IMR-90 (cell line): ENCODE measurements around the gene FAXC. TPM values are rescaled to one million over a fixed set of nuclear protein-coding genes. Genes with fewer than 3 reads are reported as not detected.

Source experiments
- ATAC-seq: fragments of 200-7000 bp; cut with Tn5 transposase; 2 replicates; pipeline ENCODE4 v1.9.1; 2020; ENCODE audit warnings: low read depth, mild to moderate bottlenecking, moderate library complexity
- BruUV-seq: library from RNA; stranded (reverse); fragments of 400-500 nt; replicated peaks from 2 replicates; lab custom pipeline; 2021; lab: Mats Ljungman, UMichigan
- CTCF ChIA-PET: fragments of 300-600 bp; formaldehyde crosslinking; extraction: SDS; loops from one replicate; lab custom pipeline; 2021; ENCODE audit warnings: antibody characterized with exemption; lab: Yijun Ruan, JAX
- POLR2A ChIA-PET: fragments of 300-600 bp; sonication (Branson Sonifier 250); formaldehyde crosslinking; loops from one replicate; lab custom pipeline; 2022; ENCODE audit warnings: antibody characterized with exemption; ENCODE audit not compliant: unreplicated experiment; lab: Charles Lee
- DNase-seq: peaks from one replicate; pipeline ENCODE4 v3.0.0; 2013
- H2AFZ ChIP-seq: replicated peaks from 2 replicates; pipeline ENCODE3; 2013; ENCODE audit warnings: low read length, mild to moderate bottlenecking; ENCODE audit not compliant: poor library complexity
- H2AK5ac ChIP-seq: 2 replicates; pipeline ENCODE4 v1.6.1; 2013; ENCODE audit warnings: low read depth, low read length, inconsistent platforms
- H2AK9ac ChIP-seq: replicated peaks from 2 replicates; pipeline ENCODE3; 2013; ENCODE audit warnings: mild to moderate bottlenecking, low read depth, low read length, moderate library complexity; ENCODE audit not compliant: poor library complexity
- H2BK120ac ChIP-seq: 2 replicates; pipeline ENCODE4 v1.6.1; 2013; ENCODE audit warnings: low read depth, low read length, inconsistent platforms
- H2BK15ac ChIP-seq: 3 replicates; pipeline ENCODE4 v1.6.1; 2013; ENCODE audit warnings: low read depth, low read length, inconsistent platforms
- H2BK20ac ChIP-seq: 2 replicates; pipeline ENCODE4 v1.6.1; 2013; ENCODE audit warnings: low read depth, mild to moderate bottlenecking, inconsistent platforms, low read length, moderate library complexity
- H2BK5ac ChIP-seq: 2 replicates; pipeline ENCODE4 v1.6.1; 2013; ENCODE audit warnings: mild to moderate bottlenecking, low read depth, low read length, inconsistent platforms; ENCODE audit not compliant: poor library complexity, severe bottlenecking
- H3K14ac ChIP-seq: replicated peaks from 2 replicates; pipeline ENCODE4 v1.6.1; 2013; ENCODE audit warnings: low read depth, low read length, inconsistent platforms
- H3K18ac ChIP-seq: 2 replicates; pipeline ENCODE4 v1.6.1; 2013; ENCODE audit warnings: low read depth, low read length, control low read depth
- H3K23ac ChIP-seq: 2 replicates; pipeline ENCODE4 v1.6.1; 2013; ENCODE audit warnings: low read depth, low read length, inconsistent platforms
- H3K27ac ChIP-seq: 2 replicates; pipeline ENCODE4 v1.5.1; 2013; ENCODE audit warnings: mild to moderate bottlenecking, control low read depth, low read length; ENCODE audit not compliant: insufficient read depth
- H3K27me3 ChIP-seq: 2 replicates; pipeline ENCODE4 v1.6.1; 2013; ENCODE audit warnings: low read length; ENCODE audit not compliant: control insufficient read depth, insufficient read depth
- H3K36me3 ChIP-seq: 2 replicates; pipeline ENCODE4 v1.6.1; 2013; ENCODE audit warnings: low read length, mixed read lengths; ENCODE audit not compliant: control insufficient read depth, insufficient read depth
- H3K4ac ChIP-seq: 2 replicates; pipeline ENCODE4 v1.6.1; 2013; ENCODE audit warnings: low read depth, low read length, inconsistent platforms
- H3K4me1 ChIP-seq: 2 replicates; pipeline ENCODE4 v1.6.1; 2013; ENCODE audit warnings: low read length, mixed read lengths; ENCODE audit not compliant: control insufficient read depth, insufficient read depth
- H3K4me2 ChIP-seq: 2 replicates; pipeline ENCODE4 v1.6.1; 2013; ENCODE audit warnings: low read depth, mild to moderate bottlenecking, control low read depth, low read length, moderate library complexity
- H3K4me3 ChIP-seq: 2 replicates; pipeline ENCODE4 v1.5.1; 2013; ENCODE audit warnings: low read depth, mild to moderate bottlenecking, control low read depth, low read length, moderate library complexity; ENCODE audit not compliant: insufficient read depth
- H3K56ac ChIP-seq: 2 replicates; pipeline ENCODE4 v1.6.1; 2013; ENCODE audit warnings: low read length, inconsistent platforms; ENCODE audit not compliant: insufficient read depth; ENCODE audit errors: extremely low read depth
- H3K79me1 ChIP-seq, 2 experiments: 2 replicates each; pipeline ENCODE4 v1.6.1; 2013; ENCODE audit warnings: low read length in 2 of 2, inconsistent platforms in 1 of 2, low read depth in 1 of 2
- H3K9ac ChIP-seq: 2 replicates; pipeline ENCODE4 v1.6.1; 2013; ENCODE audit warnings: low read depth, low read length, control low read depth
- H3K9me1 ChIP-seq: 2 replicates; pipeline ENCODE4 v1.6.1; 2013; ENCODE audit warnings: low read length, inconsistent platforms; ENCODE audit not compliant: insufficient read depth
- H3K9me3 ChIP-seq: 2 replicates; pipeline ENCODE4 v1.6.1; 2013; ENCODE audit warnings: low read length; ENCODE audit not compliant: control insufficient read depth, insufficient read depth
- H4K20me1 ChIP-seq: 2 replicates; pipeline ENCODE4 v1.6.1; 2013; ENCODE audit warnings: low read length, inconsistent platforms; ENCODE audit not compliant: insufficient read depth
- H4K5ac ChIP-seq: 2 replicates; pipeline ENCODE4 v1.6.1; 2013; ENCODE audit warnings: mild to moderate bottlenecking, low read depth, low read length, control low read depth
- H4K8ac ChIP-seq, 2 experiments: 2 replicates each; pipeline ENCODE4 v1.6.1; 2013; ENCODE audit warnings: low read depth in 2 of 2, low read length in 2 of 2, control low read depth in 1 of 2, inconsistent platforms in 1 of 2
- H4K91ac ChIP-seq: 2 replicates; pipeline ENCODE4 v1.6.1; 2013; ENCODE audit warnings: low read depth, low read length, inconsistent platforms; ENCODE audit not compliant: insufficient read depth
- CEBPB ChIP-seq: IDR thresholded peaks from 2 replicates; pipeline ENCODE4 v1.6.1; 2012; ENCODE audit warnings: low read depth, low read length, improper control_type of control experiment
- CHD1 ChIP-seq: IDR thresholded peaks from 2 replicates; pipeline ENCODE4 v1.6.1; 2012; ENCODE audit warnings: low read depth, low read length, improper control_type of control experiment
- ELK1 ChIP-seq: fragments of 150-350 bp; IDR thresholded peaks from 2 replicates; pipeline ENCODE4 v1.6.1; 2016; ENCODE audit warnings: low read depth, mild to moderate bottlenecking, low read length, moderate library complexity, borderline replicate concordance
- FOS ChIP-seq: fragments of 150-350 bp; IDR thresholded peaks from 2 replicates; pipeline ENCODE4 v1.6.1; 2016; ENCODE audit warnings: low read depth, low read length
- MAFK ChIP-seq: IDR thresholded peaks from 2 replicates; pipeline ENCODE4 v1.6.1; 2012; ENCODE audit warnings: low read depth, low read length, improper control_type of control experiment
- NFE2L2 ChIP-seq: fragments of 150-350 bp; IDR thresholded peaks from 2 replicates; pipeline ENCODE4 v1.6.1; 2016; ENCODE audit warnings: low read depth, mild to moderate bottlenecking, low read length
- RCOR1 ChIP-seq: IDR thresholded peaks from 2 replicates; pipeline ENCODE4 v1.6.1; 2012; ENCODE audit warnings: mild to moderate bottlenecking, low read length, improper control_type of control experiment; ENCODE audit not compliant: insufficient replicate concordance
- SMC3 ChIP-seq: fragments of 150-350 bp; IDR thresholded peaks from 2 replicates; pipeline ENCODE4 v1.6.1; 2016; ENCODE audit warnings: low read depth, mild to moderate bottlenecking, antibody characterized with exemption, low read length, moderate library complexity
- WGBS, 2 experiments: methylation state at CpG; one replicate each; pipeline versions ENCODE4 v1.1.5 to v1.1.7; 2013; ENCODE audit warnings: missing lambda C conversion rate in 2 of 2; ENCODE audit not compliant: insufficient read length in 1 of 2; ENCODE audit errors: extremely low coverage in 2 of 2; 5-methylcytosine and 5-hydroxymethylcytosine counted together
- dilution Hi-C: fragments of 300-500 bp; cut with HindIII; formaldehyde crosslinking; loops from one replicate; pipeline ENCODE4 v1.14.3; 2018; ENCODE audit warnings: low sequenced_read_pairs; ENCODE audit not compliant: unreplicated experiment
- in situ Hi-C: fragments of 300-500 bp; cut with MboI; formaldehyde crosslinking; loops from 3 replicates; pipeline ENCODE4 v1.14.3; 2019; ENCODE audit warnings: low sequenced_read_pairs, inconsistent platforms, mixed read lengths
- intact Hi-C: fragments of 100-400 bp; cut with micrococcal nuclease; formaldehyde crosslinking; loops from 2 replicates; pipeline ENCODE4 v1.10.0; 2022
- polyA plus RNA-seq, 3 experiments: library from polyadenylated mRNA; depleted of rRNA; stranded (reverse); fragments of >200 nt; gene quantifications; 2 replicates each; pipeline ENCODE4 v1.2.3, GENCODE V29; 2012; ENCODE audit warnings: low replicate concordance in 1 of 3
- total RNA-seq: library from RNA; depleted of rRNA; stranded (reverse); fragments of >200 nt; gene quantifications from 2 replicates; pipeline ENCODE4 v1.2.3, GENCODE V29; 2012

The FAXC gene
- total and polyA plus RNA-seq, 2 of the 4 experiments (the other 2 are of a cell fraction), result 1.1 to 2.7 TPM

- ChIA-PET CTCF (interaction anchor here (1.9 kb wide), 1 partner anchor 11 kb away, joined by 6 read pairs; no protein-coding TSS in a partner anchor), POLR2A (no interaction called here)
- no peaks in the 10 kb centered on the region for H3K4me1 ChIP-seq
- H3K23ac ChIP-seq, result no peak overlapping the region
- H3K4me2 ChIP-seq, result no peak overlapping the region
- no peak overlapping the region for H2BK15ac ChIP-seq
- no peak overlapping the region for H3K18ac ChIP-seq
- no peak overlapping the region for H3K4ac ChIP-seq
- no peaks in the 10 kb centered on the region for H3K9me3 ChIP-seq
- no peak overlapping the region for H2AK9ac ChIP-seq
- H3K27ac ChIP-seq, result no peak overlapping the region
- H4K5ac ChIP-seq, result no peak overlapping the region
- no peak overlapping the region for H4K91ac ChIP-seq
- no peak overlapping the region for H2BK120ac ChIP-seq
- ATAC-seq, result no peak
- no peak overlapping the region for H3K9ac ChIP-seq
- intact Hi-C loops, result no loop called here
- no peaks in the 10 kb centered on the region for H3K36me3 ChIP-seq
- H4K20me1 ChIP-seq, result no peaks in the 10 kb centered on the region
- H2AK5ac ChIP-seq, result no peak overlapping the region
- H3K4me3 ChIP-seq, result no peak overlapping the region
- no peak for DNase-seq
- no peak overlapping the region for H2BK20ac ChIP-seq
- H3K14ac ChIP-seq, result no peak overlapping the region
- no peaks in the 10 kb centered on the region for H3K27me3 ChIP-seq
- H4K8ac ChIP-seq, result no peak overlapping the region
- peaks cover 3% of the 10 kb centered on the region; the same call in 1 of the 2 replicates for H3K9me1 ChIP-seq
- BruUV-seq, result no TSS peak
- no peak for TF ChIP-seq ELK1
- no peak for TF ChIP-seq RCOR1
- TF ChIP-seq NFE2L2, result no peak
- no peak for TF ChIP-seq FOS
- TF ChIP-seq CEBPB, result no peak
- TF ChIP-seq CHD1, result no peak
- TF ChIP-seq MAFK, result no peak
- no peak for TF ChIP-seq SMC3
- no peak overlapping the region for H2AFZ ChIP-seq
- H2BK5ac ChIP-seq, result no peak overlapping the region
- no peaks in the 10 kb centered on the region for H3K79me1 ChIP-seq
- dilution Hi-C loops, result no loop called here
- H3K56ac ChIP-seq, result no peak overlapping the region
- WGBS, 2 experiments, result no CpG with 5 or more reads among the region's 5 CpGs
- in situ Hi-C loops, result no loop called here
These were observed 52.1 kb downstream of the FAXC start for GRCh38 chr6:99297415-99297814.
